ENCODE results near the gene LMOD2. TPM values are rescaled to one million over a fixed set of nuclear protein-coding genes. Genes with fewer than 3 reads are reported as not detected.
"Not testable (repeated sequence)": the region's sequence is repeated elsewhere in the genome, so short reads cannot be mapped to it uniquely, and the experiment has no call there.

The LMOD2 gene, protein sequence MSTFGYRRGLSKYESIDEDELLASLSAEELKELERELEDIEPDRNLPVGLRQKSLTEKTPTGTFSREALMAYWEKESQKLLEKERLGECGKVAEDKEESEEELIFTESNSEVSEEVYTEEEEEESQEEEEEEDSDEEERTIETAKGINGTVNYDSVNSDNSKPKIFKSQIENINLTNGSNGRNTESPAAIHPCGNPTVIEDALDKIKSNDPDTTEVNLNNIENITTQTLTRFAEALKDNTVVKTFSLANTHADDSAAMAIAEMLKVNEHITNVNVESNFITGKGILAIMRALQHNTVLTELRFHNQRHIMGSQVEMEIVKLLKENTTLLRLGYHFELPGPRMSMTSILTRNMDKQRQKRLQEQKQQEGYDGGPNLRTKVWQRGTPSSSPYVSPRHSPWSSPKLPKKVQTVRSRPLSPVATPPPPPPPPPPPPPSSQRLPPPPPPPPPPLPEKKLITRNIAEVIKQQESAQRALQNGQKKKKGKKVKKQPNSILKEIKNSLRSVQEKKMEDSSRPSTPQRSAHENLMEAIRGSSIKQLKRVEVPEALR
- total RNA-seq = 1,161 TPM
- long read RNA-seq, transcript LMOD2-202 (3 exons, 2,346 nt) = major isoform, 51 of 199 reads
- long read RNA-seq, partial matches to known transcripts = 104 of 199 reads
- long read RNA-seq, other reads (novel, unspliced or antisense) = 44 of 199 reads

DNA sequence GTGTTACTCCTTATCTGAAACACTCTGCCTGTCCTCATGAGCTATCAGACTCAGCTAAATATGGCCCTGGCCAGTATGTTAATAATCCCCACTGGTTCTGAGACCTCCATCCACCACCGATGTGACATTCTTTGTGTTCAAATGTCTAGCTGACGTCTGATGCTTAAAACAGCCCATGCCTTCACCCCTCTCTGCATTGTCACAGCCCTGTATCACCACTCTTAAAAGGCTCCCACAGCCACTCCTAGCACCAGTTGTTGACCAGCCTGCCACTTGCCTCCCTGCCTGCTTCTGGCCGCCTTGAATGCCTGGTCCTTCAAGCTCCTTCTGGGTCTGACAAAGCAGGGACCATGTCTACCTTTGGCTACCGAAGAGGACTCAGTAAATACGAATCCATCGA lies at the start of gene LMOD2:
TSS of gene LMOD2 (plus strand) at position 253 of the 400 bp plus-strand sequence. CDS start at position 351, 98 bp downstream.
- DNase-seq (ENCODE audit: low spot score) = peak; percentile 88
- intact Hi-C loops (cut with DNase I) = loop anchor here (2.0 kb wide), 1 partner anchor 53 kb away; no protein-coding TSS in a partner anchor

DNA sequence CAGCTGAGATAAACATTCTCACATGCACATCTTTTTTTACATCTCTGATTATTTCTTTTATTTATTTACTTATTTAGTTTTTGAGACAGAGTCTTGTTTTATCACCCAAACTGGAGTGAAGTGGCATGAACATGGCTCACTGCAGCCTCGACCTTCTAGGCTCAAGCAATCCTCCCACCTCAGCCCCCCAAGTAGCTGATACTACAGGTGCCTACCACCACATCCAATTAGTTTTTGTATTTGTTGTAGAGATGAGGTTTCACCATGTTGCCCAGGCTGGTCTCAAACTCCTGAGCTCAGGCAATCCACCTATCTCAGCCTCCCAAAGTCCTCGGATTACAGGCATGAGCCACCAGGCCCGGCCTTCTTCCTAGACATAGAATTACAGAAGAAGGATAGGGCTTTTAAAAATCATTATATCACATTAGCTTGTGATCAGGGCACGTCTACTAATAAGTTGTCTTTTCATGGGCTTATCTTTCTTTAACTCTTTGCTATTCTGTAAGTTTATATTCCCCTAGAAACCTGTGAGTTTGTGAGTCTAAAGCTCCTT lies 48.2 kb upstream of the LMOD2 start:
- intact Hi-C loops (cut with DNase I) = no loop called here

DNA sequence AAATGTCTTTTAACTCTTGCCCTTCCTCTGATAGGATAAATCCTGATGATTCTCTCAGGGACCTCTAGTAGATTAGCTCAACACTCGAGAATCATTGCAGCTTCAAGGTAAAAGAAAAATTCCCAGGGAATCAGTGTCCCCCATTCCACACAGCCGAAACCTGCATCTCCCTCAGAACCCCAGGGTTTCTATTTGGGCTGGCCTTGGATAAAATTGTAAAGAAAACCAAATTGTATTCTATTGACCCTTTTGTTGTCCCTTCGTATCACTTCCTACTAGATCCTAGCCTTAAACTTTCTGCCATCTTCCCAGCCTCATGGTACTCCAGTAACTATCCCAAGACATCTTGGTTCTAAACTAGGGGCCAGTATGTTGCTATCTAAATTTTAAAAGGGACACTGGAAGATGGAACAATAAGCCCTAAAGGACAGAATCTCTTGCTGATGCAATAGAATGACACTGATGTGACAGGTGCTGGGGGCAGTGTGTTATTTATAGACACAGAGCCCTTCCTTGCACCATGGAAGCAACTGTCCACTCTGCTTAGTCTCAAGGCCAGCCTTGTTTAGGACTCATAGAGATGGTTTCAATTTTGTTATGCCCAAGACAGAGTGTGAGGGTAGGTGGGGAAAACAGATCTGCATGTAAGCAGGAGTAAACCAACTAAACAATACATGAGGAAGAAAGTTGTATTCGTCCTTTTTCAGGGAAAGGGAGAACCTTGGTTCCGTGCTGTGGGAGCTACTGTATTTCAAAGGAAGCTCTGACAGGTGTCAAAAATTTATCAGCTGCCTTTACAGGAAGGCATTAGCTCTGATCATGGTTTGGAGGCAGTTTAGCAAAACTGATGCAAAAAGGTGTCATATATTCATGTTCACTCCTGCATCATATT lies 46.4 kb upstream of the LMOD2 start:
- DNase-seq (ENCODE audit: low spot score) = no peak
- intact Hi-C loops (cut with DNase I) = no loop called here

More for the DNA sequence above, 48.2 kb upstream of the LMOD2 start:
- no peak for DNase-seq (ENCODE audit: low spot score)

DNA sequence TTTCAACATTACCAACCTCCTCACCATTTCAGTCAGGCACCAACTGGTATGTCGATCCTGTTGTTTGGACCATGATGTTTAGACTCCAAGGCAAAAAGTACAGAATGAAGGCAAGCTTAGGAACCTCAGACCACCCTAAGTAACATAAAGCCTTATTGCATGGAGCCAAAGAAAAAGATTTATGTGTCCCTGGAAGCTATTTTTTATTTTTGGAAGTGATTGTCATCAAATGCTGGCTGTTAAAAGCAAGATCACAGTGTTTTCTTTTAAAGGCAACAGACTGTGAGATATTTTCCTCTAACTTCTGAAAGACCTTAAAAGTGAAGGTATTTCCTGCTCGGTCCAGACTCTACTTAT lies 45.8 kb upstream of the LMOD2 start:
- intact Hi-C loops (cut with DNase I) = no loop called here
- DNase-seq (ENCODE audit: low spot score) = no peak

DNA sequence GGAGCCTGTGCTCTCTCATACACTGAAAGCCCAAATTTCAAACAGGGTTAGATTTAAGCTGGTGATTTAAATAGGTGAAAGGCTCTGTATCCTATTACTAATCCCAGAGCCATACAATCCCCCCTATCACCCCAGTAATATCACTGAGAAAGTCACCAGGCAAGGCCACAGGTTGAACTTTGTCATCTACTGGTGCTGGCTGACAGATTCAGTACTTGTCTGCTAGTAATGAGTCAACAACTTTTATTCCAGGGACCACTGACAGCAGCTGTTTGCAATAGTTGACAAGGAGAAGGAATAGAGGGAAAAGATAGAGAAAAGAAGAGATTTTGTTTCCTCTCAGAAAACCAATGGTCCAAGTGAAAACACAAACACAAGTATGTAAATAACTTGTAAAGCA lies 43.6 kb upstream of the LMOD2 start:
- no peak for DNase-seq (ENCODE audit: low spot score)
- intact Hi-C loops (cut with DNase I) = no loop called here

DNA sequence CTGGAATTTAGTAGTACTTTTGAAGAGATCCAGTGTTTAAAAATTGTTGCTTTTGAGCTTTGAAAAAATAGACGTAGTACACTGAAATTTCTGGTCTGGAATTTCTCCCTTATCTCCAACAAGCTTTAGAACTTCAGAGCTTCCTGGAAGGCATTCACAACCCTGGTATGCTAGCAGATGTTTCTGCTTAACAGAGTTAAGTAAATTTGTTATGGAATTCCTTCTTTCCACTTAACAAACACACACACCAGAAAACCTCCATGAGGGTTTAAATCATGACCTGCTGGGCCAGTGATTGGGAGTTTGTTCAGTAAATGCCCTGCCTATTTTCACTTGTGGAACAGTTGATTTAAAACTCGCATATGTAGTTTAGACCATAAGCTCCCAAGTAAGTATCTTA lies 40.3 kb upstream of the LMOD2 start:
- intact Hi-C loops (cut with DNase I) = no loop called here
- DNase-seq (ENCODE audit: low spot score) = no peak

DNA sequence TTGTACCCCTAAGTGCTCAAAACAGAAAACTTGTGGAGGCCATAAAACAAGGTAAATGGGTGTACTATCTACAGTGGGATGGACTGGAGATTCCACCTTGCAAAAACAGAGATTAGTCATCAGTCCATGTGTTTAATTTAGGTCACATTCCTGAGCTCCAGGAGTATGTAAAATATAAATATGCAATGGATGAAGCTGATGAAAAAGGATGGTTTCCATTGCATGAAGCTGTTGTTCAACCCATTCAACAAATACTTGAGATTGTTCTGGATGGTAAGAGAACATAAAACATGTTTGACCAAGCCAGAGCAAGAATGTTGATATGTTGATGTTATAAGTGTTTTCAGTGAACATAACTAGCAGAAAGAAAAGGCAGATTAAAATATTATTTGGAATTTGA lies 39.4 kb upstream of the LMOD2 start:
- intact Hi-C loops (cut with DNase I) = no loop called here
- DNase-seq (ENCODE audit: low spot score) = no peak

DNA sequence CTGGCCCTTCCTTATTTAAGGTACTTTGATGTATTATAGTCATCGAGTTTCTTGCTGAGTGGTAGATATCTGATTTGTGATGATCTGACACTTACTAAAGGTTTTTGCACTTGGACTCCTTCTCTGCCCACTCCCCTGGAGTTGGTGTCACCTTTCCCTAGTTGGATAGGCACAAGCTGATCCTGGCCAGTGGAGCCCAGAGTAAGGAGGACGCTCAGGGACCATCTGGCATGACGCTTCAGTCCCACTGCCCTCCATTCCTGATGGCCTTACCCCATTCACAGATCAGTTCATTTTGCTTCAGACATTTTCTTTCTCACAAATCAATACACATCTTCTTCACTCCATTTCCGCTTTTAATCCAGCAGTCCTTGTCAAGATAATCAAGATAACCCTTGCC lies 34.0 kb upstream of the LMOD2 start:
- no peak for DNase-seq (ENCODE audit: low spot score)
- intact Hi-C loops (cut with DNase I) = no loop called here

DNA sequence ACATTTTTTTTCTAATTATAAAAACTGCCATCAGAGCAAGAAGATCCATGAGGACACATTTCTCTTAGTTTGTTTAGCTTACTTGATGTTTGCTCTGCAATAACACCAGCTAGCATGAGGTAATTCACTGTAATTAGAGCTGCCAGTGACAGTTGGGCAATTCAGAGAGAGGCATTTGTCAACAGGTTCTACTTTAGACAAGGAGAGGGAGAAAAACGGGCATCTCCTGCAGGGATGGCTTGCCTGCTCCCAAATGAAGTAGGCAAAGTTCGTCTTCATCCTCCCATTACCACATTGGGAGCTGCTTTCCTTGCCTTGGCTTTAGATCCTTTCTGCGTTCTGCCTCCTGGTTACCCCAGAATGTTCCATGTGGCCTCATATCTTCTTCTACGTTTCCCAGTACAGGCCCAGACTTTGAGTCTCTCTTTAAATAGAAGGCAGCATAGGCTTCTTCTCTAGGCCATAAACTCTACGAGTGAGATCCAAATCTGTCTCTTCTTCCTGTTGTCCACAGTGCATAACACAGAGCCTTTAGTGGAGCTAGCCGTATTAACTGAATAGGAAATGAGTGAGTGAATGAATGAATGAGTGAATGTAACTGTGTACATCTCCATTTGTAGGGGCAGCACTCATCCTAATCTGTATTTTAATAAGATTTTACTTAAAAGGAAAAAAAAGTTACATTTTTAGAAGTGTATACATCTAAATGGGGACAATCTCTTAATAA lies 32.8 kb upstream of the LMOD2 start:
- no peak for DNase-seq (ENCODE audit: low spot score)

DNA sequence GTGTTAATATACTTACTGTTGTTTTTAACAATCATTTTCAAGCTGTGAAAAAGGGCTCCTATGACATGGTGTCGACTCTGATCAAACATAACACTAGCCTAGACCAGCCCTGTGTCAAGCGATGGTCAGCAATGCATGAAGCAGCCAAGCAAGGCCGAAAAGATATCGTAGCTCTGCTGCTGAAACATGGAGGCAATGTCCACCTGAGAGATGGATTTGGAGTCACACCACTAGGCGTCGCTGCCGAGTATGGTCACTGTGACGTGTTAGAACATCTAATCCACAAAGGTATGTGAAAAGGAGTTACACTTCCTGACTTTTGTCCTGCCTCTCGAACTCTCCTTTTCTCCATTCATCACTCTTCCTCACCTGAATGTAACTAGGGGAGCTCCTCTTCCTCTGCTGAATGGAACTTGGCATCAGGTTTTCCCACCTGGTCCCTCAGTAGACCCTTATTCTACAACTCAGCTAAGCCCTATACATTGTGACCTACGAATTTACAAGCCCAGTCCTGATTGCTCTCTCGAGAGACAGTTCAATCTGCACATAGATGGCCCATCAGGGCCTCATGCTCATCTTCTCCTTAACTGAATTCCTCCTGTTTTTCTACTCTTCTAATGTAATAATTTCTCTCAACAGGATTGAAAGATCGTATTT lies 31.0 kb upstream of the LMOD2 start:
- no peak for DNase-seq (ENCODE audit: low spot score)
- intact Hi-C loops (cut with DNase I) = no loop called here

More for the DNA sequence above, 32.8 kb upstream of the LMOD2 start:
- intact Hi-C loops (cut with DNase I) = no loop called here

DNA sequence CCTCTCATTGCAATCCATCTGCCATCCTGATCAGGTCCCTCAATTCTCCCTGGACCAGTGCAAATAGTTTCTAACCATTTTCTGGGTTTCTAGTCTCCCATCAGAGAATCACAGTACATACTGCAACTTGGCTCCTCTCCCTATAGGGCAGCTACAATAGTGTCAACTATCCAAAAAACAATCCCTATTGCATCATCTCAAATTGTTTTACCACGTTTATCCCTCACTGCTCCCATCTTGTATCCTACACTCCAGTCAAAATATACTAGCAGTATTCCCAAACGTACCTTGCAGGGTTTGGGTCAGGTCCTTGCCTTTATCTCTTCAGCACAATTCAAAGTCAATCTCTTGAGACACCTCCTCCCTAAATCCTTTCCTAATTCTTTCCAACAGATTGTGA lies 30.4 kb upstream of the LMOD2 start:
- no peak for DNase-seq (ENCODE audit: low spot score)
- intact Hi-C loops (cut with DNase I) = no loop called here

DNA sequence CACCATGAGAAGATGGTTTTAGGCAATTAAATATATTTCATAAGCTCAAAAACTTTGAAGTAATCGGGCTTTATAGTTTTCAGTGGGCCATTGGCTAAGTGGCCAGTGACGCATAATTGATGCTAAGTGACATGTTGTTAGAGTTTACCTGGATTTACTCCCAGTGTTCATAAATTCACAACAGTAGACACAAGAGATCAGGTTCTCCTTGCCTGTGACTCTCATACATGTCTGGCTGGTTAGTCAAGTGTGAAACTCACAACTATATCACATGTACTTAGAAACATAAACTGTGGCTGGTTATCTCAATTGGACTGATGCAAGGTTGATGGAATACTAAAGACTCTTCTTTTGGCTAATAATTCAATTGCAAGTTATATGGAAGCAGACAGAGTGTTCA lies 27.8 kb upstream of the LMOD2 start:
- intact Hi-C loops (cut with DNase I) = no loop called here
- DNase-seq (ENCODE audit: low spot score) = no peak

DNA sequence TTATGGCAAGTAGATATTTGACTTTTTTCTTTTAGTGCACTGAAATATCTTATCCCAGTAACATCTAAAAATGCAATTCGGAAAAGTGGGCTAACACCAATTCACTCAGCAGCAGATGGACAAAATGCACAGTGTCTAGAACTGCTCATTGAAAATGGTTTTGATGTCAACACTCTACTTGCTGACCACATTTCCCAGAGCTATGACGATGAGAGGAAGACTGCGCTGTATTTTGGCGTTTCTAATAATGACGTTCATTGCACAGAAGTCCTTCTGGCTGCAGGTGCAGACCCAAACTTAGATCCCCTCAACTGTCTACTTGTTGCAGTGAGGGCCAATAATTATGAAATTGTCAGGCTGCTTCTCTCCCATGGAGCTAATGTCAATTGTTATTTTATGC lies 26.8 kb upstream of the LMOD2 start:
- intact Hi-C loops (cut with DNase I) = no loop called here
- DNase-seq (ENCODE audit: low spot score) = no peak

DNA sequence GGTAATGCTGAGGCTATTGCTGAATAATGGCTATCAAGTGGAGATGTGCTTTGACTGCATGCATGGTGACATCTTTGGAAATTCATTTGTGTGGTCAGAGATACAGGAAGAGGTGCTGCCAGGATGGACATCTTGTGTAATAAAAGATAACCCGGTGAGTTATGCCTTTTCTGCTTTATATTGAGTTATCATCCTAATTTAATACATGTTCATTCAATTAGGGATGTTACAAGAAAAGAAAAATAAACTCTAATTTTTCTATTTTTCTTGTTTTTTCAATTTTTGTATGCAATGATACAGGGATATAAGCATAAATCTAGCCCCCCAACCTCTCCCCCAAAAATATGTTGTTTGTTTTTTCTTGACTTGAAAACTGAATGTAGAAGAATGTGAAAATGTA lies 26.4 kb upstream of the LMOD2 start:
- DNase-seq (ENCODE audit: low spot score) = no peak
- intact Hi-C loops (cut with DNase I) = no loop called here

DNA sequence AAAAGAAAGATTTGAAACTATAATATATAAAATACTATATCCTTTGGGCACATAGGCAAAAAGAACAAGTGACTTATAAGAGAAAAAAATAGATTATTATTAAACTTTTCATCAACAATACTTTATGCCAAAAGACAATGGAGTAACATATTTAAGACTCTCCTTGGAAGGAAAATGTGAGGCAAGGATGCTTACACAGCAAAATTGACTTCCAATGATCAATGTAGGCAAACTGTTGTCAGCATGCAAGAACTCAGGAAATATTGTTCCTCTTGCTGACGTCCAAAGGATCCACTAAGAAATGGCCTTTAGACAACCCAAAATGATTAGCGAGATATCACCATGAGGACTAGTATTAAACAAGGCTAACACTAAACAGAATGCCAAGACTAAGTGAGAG lies 22.9 kb upstream of the LMOD2 start:
- intact Hi-C loops (cut with DNase I) = no loop called here
- DNase-seq (ENCODE audit: low spot score) = no peak

DNA sequence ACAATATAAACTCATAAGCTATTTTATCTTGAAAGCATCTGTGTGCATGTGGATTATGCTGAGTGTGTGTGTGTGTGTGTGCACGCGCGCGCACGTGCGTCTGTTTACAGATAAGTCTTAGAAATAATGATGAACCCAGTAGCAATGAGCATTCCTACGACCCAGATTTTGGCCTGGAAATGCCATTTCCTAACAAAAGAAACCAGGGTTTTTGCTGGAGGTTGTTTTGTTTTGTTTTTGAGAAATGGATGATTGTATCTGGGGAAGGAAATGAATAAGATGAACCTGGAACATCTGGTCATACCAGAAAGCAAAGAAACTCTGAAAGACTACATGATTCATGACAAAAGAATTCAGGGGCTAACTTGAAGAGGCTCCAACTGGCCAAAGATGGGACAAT lies 22.1 kb upstream of the LMOD2 start:
- intact Hi-C loops (cut with DNase I) = no loop called here
- DNase-seq (ENCODE audit: low spot score) = no peak

DNA sequence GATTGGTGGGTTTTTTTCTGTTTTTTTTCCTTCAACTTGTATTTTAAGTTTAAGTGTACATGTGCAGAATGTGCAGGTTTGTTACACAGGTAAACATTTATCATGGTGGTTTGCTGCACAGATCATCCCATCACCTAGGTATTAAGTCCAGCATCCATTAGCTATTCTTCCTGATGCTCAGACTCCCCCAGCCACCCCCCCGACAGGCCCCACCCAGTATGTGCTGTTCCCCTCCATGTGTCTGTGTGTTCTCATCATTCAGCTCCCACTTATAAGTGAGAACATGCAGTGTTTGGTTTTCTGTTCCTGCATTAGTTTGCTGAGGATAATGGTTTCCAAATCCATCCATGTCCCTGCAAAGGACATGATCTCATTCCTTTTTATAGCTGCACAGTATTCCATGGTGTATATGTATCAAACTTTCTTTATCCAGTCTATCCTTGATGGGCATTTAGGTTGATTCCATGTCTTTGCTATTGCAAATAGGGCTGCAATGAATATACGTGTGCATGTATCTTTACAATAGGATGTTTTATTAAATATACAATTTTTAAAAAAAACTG lies 21.6 kb upstream of the LMOD2 start:
- intact Hi-C loops (cut with DNase I) = not testable (repeated sequence)

DNA sequence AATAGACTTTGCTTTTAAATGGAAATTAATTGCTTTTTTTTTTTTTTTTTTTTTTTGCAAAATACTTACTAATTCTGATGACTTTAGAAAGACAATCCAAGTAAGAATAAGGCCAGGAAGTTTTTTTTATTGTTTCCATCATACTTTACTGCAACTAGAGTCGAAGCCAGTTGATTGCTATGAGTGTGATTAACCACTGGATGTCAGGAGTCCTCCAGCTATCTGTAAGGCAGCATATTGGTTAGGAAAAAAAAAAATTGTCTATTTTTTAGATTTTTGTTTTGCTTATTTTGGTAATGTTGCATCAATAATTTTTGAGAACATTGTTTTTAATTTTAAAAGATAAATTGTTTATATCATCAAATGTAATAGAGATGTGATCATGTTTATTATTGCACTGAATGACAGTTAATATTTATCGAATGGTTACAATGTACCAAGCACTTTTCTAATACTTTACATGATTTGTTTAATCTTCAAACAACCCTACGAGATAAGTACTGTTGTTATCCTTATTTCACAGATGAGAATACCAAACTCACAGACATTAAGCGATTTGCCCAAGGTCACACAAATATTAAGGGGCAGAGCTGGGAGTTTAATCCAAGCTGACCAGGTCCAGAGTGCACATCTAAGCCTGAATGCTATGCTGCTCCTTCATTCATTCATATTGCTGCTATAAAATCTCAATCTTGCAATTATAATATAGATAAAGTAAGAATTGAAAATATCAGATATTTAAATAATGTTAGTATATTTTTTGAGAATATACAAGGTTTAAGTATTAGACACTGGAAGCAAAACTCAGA lies 19.9 kb upstream of the LMOD2 start:
- DNase-seq (ENCODE audit: low spot score) = no peak

More for the DNA sequence above, 21.6 kb upstream of the LMOD2 start:
- DNase-seq (ENCODE audit: low spot score) = not testable (repeated sequence)

More for the DNA sequence above, 19.9 kb upstream of the LMOD2 start:
- intact Hi-C loops (cut with DNase I) = loop anchor here (5.0 kb wide), 3 partner anchors 47 to 67 kb away; no protein-coding TSS in a partner anchor
